Calu3 (cell line): Measurements from ENCODE around the gene DNM1. TPM values are rescaled to one million over a fixed set of nuclear protein-coding genes. Genes with fewer than 3 reads are reported as not detected.

Experiments used
- BruUV-seq: library from RNA; stranded (reverse); fragments of 400-500 nt; replicated peaks from 2 replicates; lab custom pipeline; 2021; lab: Mats Ljungman, UMichigan
- CTCF ChIA-PET: fragments of 300-600 bp; sonication (Branson Sonifier 250); formaldehyde crosslinking; loops from one replicate; lab custom pipeline; 2022; ENCODE audit warnings: antibody characterized with exemption; lab: Charles Lee
- DNase-seq: peaks from one replicate; pipeline ENCODE4 v3.0.0; 2022
- H3K27ac Mint-ChIP-seq: one replicate; pipeline ENCODE4 v1.8.0; 2022; ENCODE audit warnings: mixed read lengths; ENCODE audit not compliant: unreplicated experiment
- H3K27me3 Mint-ChIP-seq: one replicate; pipeline ENCODE4 v1.8.0; 2022; ENCODE audit warnings: mixed read lengths; ENCODE audit not compliant: unreplicated experiment
- H3K36me3 Mint-ChIP-seq: one replicate; pipeline ENCODE4 v1.8.0; 2022; ENCODE audit warnings: mild to moderate bottlenecking, moderate library complexity, mixed read lengths; ENCODE audit not compliant: insufficient read depth, unreplicated experiment
- H3K4me1 Mint-ChIP-seq: one replicate; pipeline ENCODE4 v1.8.0; 2022; ENCODE audit warnings: mild to moderate bottlenecking, low read depth, mixed read lengths; ENCODE audit not compliant: unreplicated experiment
- H3K4me3 Mint-ChIP-seq: one replicate; pipeline ENCODE4 v1.8.0; 2022; ENCODE audit warnings: mild to moderate bottlenecking, low read depth, moderate library complexity, mixed read lengths; ENCODE audit not compliant: unreplicated experiment
- H3K9me3 Mint-ChIP-seq: one replicate; pipeline ENCODE4 v1.8.0; 2022; ENCODE audit warnings: low read depth, mixed read lengths; ENCODE audit not compliant: unreplicated experiment
- intact Hi-C: fragments of 100-400 bp; cut with micrococcal nuclease; formaldehyde crosslinking; loops from one replicate; pipeline ENCODE4 v1.10.0; 2022; ENCODE audit not compliant: unreplicated experiment
- total RNA-seq: library from RNA; stranded (reverse); gene quantifications from 2 replicates; pipeline ENCODE4 v1.2.3, GENCODE V29; 2022
- TF ChIP-seq, protein P1 (sequence below): fragments of 200-600 bp; IDR thresholded peaks from one replicate; pipeline ENCODE4 v1.8.0; 2022; ENCODE audit warnings: antibody characterized with exemption; ENCODE audit not compliant: unreplicated experiment

DNM1 gene
- total RNA-seq, 1 experiment from 2014 or later, result 40.0 TPM

DNA sequence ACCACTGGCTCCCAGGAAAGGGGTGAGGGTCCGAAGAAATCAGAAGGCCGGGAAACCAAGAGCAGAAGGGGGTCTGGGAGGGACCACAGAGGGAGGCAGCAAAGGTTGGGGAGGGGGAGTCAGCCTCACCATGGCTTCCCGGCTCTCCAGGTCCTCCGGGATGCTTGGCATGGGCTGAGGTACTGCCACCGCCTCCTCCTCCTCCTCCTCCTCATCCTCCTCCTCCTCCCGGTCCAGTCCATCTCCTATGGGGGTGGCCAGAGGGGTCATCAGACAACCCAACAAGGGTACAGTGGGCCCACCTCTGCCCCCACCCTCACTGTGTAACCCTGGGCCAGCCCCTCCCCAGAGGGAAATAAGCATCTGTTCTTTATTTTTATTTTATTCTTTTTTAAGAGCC is 55.1 kb downstream of the DNM1 start:
- intact Hi-C loops, result no loop called here
- Mint-ChIP-seq H3K27me3 (no peaks in the 10 kb centered on the region), H3K4me1 (no peaks in the 10 kb centered on the region), H3K27ac (no peak overlapping the region), H3K4me3 (no peak overlapping the region), H3K9me3 (no peaks in the 10 kb centered on the region), H3K36me3 (peaks cover 42% of the 10 kb centered on the region)
- TF ChIP-seq, protein P1, sequence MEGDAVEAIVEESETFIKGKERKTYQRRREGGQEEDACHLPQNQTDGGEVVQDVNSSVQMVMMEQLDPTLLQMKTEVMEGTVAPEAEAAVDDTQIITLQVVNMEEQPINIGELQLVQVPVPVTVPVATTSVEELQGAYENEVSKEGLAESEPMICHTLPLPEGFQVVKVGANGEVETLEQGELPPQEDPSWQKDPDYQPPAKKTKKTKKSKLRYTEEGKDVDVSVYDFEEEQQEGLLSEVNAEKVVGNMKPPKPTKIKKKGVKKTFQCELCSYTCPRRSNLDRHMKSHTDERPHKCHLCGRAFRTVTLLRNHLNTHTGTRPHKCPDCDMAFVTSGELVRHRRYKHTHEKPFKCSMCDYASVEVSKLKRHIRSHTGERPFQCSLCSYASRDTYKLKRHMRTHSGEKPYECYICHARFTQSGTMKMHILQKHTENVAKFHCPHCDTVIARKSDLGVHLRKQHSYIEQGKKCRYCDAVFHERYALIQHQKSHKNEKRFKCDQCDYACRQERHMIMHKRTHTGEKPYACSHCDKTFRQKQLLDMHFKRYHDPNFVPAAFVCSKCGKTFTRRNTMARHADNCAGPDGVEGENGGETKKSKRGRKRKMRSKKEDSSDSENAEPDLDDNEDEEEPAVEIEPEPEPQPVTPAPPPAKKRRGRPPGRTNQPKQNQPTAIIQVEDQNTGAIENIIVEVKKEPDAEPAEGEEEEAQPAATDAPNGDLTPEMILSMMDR, result no peak
- no peak for DNase-seq
- CTCF ChIA-PET, result interaction anchor here (0.5 kb wide), 1 partner anchor 770 kb away, joined by 3 read pairs; the partner anchor contains the start of gene SH3GLB2
- no TSS peak for BruUV-seq

DNA sequence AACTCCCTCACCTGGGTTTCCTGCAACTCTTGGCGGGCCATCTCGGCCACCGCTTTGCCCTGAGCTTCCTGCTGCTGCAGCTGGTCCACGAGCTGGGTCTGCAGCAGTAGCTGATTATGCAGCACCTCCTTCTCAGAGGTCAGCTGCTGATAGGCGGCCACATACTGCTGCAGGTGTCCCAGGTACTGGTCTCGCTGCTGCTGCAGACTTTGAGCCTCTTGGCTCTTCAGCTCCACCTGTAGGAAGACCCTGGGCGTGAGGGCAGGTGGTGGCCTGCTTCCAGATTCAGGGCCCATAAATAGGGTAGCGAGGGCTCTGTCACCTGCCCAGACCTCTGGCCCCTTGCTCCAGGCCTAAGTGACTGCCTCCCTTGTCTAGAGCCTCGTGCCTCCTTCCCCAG is 56.0 kb downstream of the DNM1 start:
- CTCF ChIA-PET, result no interaction called here
- peaks cover 43% of the 10 kb centered on the region for H3K36me3 Mint-ChIP-seq
- no peaks in the 10 kb centered on the region for H3K27me3 Mint-ChIP-seq
- no peaks in the 10 kb centered on the region for H3K4me1 Mint-ChIP-seq
- H3K27ac Mint-ChIP-seq, result no peak overlapping the region
- BruUV-seq, result no TSS peak
- H3K9me3 Mint-ChIP-seq, result no peaks in the 10 kb centered on the region
- TF ChIP-seq, protein P1, result no peak
- peak; percentile 4 for DNase-seq
- no peak overlapping the region for H3K4me3 Mint-ChIP-seq
- intact Hi-C loops, result no loop called here

DNA sequence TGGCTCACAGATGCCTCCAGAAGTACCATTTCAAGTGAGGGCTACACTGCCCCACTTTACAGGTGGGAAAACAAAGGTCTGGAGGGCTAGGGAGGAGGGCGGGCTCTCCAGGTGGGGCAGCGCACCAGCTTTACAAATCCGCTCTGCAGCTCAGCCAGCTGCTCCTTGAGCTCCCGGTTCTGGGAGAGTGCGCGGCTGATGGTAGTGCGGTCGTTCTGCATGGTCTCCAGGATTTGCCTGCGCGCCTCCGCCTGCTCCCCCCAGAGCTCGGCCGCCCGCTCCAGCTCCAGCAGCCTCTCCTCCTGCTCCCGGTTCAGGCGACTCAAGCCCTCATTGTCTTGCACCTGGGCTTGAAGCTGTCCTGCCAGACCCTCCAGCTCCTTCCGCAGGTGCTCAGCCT is 57.2 kb downstream of the DNM1 start:
- CTCF ChIA-PET, result no interaction called here
- TF ChIP-seq, protein P1, result no peak
- Mint-ChIP-seq H3K9me3 (no peaks in the 10 kb centered on the region), H3K27ac (peak overlapping the region; percentile 30), H3K27me3 (no peaks in the 10 kb centered on the region), H3K4me3 (no peak overlapping the region), H3K4me1 (no peaks in the 10 kb centered on the region), H3K36me3 (peaks cover 43% of the 10 kb centered on the region)
- intact Hi-C loops, result no loop called here
- DNase-seq, result no peak
- BruUV-seq, result no TSS peak

DNA sequence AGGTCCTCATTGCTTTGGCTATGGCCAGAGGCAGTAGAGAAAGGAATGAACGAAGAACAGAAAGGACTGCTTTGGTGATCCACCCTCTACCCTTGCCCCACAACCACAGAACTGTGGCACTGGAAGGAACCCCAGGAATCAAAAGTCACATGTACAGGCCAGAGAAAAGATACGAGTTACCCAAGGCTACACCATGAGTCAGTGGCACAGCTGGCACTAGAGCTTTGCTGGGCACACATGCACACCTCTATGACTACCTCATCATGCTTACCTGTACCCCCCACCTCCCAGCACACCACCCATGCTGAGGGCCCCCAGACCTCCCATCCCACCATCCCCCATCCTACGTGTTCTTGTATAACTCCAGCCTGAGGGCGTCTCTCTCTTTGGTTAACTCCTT is 59.5 kb downstream of the DNM1 start:
- intact Hi-C loops, result no loop called here
- BruUV-seq, result no TSS peak
- no peaks in the 10 kb centered on the region for H3K4me1 Mint-ChIP-seq
- no peaks in the 10 kb centered on the region for H3K27me3 Mint-ChIP-seq
- CTCF ChIA-PET, result no interaction called here
- no peak overlapping the region for H3K27ac Mint-ChIP-seq
- no peak overlapping the region for H3K4me3 Mint-ChIP-seq
- peaks cover 46% of the 10 kb centered on the region for H3K36me3 Mint-ChIP-seq
- no peaks in the 10 kb centered on the region for H3K9me3 Mint-ChIP-seq
- TF ChIP-seq, protein P1, result no peak
- DNase-seq, result no peak
